HG02870 (cell line): ENCODE data around the gene SLC9A8.

Experiments
- ATAC-seq: cut with Tn5 transposase; IDR thresholded peaks from one replicate; pipeline ENCODE4 v1.9.1; 2021; ENCODE audit warnings: mild to moderate bottlenecking, moderate library complexity; ENCODE audit not compliant: unreplicated experiment

The SLC9A8 gene

DNA sequence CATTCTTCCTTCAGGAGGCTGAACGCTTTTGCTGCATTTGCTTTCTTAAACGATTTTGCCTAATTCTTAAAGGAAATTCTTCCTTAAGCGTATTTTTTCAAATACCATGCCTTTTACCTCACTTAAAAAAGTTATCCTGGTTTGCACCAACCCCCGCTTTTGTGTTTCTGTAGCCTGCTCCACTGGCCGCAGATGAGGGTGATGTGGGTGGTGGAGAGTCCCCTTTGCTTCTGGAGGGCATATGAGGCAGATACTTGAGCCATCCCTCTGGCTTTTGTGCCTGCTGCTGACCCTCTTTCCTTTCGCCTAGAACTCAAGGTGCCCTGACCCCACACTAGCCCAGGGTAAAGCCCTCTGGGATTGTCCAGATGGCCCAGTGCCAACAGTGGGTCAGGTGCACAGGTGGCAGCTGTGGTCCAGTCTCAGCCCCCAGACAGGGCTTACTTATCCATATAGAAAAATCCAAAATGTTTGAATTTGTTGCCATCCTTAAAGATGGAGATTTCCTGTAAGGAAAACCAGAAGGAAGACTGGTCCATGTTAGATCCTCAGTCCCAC lies 58.8 kb downstream of the SLC9A8 start:
- no peak for ATAC-seq

DNA sequence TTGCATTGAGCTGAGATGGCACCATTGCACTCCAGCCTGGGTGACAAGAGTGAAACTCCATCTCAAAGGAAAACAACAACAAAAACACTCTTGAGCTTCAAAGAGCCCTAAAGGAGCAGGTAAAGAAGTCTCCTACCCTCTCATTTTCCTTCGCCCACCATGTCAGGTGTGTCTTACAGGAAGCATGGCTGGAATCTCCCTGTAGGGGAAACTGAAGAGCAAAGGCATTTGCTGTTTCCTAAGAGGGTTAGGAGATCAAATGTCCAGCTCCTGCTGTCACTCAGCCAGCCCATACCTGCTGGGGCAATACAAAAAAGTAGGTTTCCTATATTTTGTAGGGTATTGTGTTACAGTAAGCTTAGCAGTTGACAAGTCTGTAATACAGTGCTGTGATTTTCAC lies 59.4 kb downstream of the SLC9A8 start:
- ATAC-seq: no peak

DNA sequence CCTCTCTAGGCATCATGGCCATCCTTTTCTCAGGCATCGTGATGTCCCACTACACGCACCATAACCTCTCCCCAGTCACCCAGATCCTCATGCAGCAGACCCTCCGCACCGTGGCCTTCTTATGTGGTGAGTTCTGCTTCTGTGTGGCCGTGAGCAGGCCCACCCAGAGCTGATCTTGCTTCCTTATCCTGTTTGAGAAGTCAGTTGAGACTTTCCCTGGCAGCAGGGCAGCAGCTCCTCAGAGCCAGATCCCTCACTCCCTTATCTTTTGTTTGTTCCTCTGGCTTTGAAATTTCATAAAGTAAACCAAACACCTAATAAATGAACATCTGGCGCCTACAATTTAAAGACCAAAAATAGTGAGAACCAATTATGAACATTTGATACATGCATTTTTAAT lies 62.1 kb downstream of the SLC9A8 start:
- ATAC-seq: no peak

DNA sequence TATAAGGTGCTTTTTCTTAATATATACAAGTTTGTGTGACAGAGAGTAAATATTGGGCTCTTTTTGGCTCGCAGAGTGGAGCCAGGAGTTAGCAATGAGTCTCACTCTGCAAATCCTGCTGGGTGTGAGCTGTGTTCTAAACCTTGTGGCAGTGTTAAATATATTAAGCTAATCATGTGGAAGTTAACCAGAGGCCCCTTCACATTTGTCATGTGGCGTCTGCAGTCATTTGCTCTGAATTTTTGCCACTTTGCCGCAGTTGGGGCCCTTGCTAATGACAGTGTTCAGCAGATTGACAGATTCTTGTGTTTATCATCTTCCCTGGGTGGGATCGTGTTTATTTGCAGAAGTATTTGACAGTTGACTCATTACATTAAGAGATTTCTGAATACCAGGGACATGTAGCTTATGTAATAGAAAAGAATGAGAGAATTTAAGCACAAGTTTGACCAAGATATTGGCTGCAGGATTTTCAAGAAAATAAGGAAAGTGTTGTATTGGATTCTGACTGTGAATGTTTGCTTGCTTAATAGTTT lies 64.8 kb downstream of the SLC9A8 start:
- no peak for ATAC-seq

GRCh38 chr20:49878977-49879376 lies 66.3 kb downstream of the SLC9A8 start:
- ATAC-seq: no peak

DNA sequence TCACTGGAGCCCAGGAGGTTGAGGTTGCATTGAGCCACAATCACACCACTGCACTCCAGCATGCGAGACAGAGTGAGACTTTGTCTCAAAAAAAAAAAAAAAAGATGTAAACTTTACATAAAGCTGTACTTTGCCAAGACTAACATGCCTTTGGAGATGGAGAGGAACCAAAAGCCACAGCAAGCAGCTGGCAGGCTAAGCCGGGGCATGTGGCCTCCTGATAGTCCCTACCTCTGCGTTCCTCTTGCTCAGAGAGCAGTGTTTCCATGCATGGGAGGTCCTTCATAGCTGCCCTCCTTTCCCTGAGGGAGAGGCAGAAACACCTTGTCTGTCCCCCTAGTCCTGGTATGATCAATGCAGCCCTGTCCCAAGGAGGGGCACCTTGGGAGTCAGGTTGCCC lies 67.5 kb downstream of the SLC9A8 start:
- ATAC-seq: no peak

- no peak for ATAC-seq
These were observed 68.3 kb downstream of the SLC9A8 start for GRCh38 chr20:49880724-49881445.

GRCh38 chr20:49882171-49882970 lies 69.7 kb downstream of the SLC9A8 start:
- no peak for ATAC-seq

GRCh38 chr20:49883246-49883802 lies 70.7 kb downstream of the SLC9A8 start:
- no peak for ATAC-seq

DNA sequence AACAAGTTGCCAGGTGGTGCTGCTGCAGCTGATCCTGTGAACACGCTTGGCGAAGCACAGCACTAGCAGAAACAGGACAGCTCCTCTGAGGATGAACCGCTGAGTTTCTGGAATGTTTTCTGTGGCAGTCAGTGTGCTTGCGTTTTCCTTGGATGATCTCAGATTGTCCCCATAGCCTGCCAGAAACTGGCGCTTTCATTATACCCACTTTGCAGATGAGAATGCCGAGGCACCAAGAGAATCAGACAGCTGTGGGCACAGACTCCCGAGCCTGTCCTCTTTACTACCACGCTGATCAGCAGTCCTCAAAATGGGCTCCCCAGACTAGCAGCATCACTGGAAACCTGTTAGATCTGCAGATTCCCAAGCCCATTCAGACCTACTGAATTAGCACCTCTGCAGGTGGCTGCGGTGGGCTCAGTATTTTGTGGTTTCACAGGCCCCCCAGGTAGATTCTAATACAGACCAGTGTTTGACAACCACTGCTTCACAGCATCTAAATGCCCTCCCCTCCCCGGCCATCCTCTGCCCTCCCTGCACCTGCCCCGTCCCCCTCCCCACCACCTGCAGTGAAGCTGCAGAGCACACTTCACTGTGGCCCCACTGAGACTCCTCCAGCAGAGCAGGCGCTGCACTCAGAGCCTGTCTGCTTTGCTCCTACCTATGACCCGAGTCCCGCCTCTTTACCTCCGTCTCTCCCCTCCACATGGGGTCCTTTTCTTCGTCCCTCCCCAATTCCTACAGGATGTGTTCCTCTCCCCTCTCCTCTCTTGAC lies 73.1 kb downstream of the SLC9A8 start:
- no peak for ATAC-seq

- no peak for ATAC-seq
These were observed 74.1 kb downstream of the SLC9A8 start for GRCh38 chr20:49886571-49887213.

DNA sequence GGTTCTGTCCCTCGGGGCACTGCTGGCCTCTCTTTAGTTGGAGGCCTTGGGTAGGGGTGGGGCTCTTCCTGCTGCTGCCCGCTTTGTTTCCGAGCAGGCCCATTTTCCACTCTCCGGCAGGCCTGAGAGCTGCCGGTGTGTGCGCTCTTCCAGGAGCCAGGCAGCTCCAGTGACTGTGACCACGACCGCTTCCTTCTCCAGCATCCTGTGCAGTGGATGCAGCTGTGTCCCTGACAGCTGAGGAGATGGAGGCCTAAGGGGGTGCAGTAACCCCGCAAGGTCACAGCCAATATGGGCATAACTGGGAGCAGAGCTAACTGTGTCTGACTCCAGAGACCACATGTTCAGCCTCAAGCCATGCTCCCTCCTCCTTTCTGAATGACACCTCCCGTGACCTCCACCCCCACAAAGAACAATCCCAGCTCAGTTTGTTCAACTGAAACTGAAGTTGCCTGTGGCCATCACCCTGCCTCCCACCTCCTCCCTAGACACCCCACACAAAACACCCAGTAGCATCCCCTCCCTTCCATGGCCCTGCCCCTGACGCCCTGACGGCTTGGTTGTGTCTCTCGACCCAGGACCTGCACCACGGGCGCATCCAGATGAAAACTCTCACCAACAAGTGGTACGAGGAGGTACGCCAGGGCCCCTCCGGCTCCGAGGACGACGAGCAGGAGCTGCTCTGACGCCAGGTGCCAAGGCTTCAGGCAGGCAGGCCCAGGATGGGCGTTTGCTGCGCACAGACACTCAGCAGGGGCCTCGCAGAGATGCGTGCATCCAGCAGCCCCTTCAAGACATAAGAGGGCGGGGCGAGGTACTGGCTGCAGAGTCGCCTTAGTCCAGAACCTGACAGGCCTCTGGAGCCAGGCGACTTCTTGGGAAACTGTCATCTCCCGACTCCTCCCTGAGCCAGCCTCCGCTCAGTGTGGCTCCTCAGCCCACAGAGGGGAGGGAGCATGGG lies 74.9 kb downstream of the SLC9A8 start:
- ATAC-seq: no peak

DNA sequence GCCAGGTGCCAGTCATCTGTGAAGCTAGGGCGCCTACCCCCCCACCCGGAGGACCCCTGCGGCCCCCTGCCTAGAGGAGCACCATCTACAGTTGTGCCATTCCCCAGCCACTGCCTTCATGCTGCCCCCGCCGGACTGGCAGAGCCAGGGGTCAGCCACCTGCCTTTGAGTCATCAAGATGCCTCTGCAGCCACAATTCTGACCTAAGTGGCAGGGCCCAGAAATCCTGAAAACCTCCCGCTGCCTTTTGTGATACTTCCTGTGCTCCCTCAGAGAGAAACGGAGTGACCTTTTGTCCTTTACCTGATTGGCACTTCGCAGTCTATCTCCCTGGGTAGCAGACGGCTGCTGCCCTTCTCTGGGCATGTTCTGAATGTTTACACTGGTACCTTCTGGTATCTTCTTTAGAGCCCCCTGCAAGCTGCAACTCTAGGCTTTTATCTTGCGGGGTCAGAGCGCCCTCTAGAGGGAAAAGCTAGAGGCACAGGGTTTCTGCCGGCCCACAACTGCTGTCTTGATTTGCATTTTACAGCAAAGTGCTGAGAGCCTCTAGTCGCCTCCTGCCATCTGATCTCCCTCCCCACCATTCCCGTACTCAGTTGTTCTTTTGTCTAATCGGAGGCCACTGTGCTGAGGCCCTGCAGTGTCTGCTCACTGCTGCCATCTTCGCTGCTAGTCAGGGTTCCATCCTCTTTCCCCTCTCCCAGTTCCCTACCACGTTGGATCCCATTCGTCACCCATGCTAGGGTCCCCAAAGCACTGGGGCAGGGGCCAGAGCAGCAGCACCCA lies 75.8 kb downstream of the SLC9A8 start:
- ATAC-seq: no peak

DNA sequence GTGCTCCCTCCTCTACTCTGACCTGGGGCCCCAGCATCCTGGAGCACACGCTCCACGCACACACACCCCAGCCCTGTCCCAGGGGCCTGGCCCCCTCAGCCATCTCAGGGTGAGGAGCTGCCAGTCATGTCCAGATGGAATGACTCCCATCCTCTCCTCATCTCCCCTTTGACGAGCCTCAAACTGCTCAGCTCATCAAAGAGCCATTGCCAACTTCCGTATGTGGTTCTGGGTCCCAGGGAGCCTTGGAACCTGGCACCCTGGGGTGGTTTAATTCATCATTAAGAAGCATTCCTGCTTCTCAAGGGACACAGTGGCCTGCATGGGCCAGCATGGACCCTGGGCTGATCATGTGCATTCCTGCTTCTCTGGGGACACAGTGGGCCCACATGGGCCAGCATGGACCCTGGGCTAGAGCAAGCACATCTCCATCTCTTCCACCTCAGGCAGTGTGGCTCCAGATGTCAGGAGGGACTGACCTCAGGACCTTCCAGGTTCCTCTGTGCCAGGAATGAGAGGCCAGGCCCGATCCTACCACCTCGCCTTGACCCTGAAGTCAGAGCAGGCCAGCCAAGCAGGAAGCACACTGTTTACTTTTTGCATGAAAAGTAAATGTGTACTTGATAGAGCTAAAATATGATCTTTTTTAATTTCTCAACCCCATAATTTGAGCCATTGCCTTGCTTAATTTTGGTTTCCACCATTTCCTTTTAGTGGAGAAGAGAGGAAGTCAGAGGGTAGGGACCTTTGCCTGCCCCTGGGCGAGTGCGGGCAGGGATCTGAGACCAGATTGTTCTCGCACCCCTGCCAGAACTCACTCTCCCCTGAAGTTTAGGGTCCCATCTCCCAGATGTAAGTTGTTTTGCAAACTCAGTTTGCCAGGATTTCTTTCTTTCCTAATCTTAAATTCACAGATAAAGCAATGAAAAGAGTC lies 76.6 kb downstream of the SLC9A8 start:
- ATAC-seq: no peak

DNA sequence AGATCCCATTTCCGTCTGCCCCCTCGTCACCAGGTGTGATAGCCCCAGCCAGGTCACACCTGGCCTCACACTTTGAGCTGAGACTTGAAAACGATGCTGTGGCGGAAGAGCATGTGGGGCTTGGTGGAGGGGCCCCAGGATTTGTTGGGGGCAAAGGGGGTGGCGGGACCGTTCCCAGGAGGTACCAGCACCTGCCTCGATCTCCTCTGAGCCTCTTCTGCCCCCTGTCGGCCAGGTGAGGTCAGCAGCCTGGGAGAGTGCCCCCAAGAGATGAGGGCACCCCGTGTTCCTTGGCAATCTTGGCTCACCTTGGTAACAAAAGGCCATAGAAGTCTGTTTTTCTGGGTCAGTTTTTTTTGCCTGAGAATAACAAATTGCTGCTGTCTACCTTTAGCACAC lies 77.3 kb downstream of the SLC9A8 start:
- no peak for ATAC-seq

- ATAC-seq: no peak
These were observed 78.1 kb downstream of the SLC9A8 start for GRCh38 chr20:49890471-49891361.
